Mesenchymal stem cell (in vitro differentiated cells and primary cell): ENCODE results near the gene NME3.
A peak's percentile ranks its signal among the peaks of the same experiment; 100 is the strongest.

Experiments
- DNase-seq: peaks from one replicate; pipeline ENCODE4 v3.0.0-alpha.2; 2013
- H2AFZ ChIP-seq: one replicate; pipeline ENCODE4 v1.6.1; 2013; ENCODE audit warnings: low read depth, mild to moderate bottlenecking, control low read depth, inconsistent platforms, low read length, moderate library complexity
- H2AK5ac ChIP-seq: 2 replicates; pipeline ENCODE4 v1.6.1; 2013; ENCODE audit warnings: low read length, moderate library complexity, mild to moderate bottlenecking, inconsistent platforms; ENCODE audit not compliant: severe bottlenecking
- H2BK120ac ChIP-seq: one replicate; pipeline ENCODE4 v1.6.1; 2013; ENCODE audit warnings: low read depth, mild to moderate bottlenecking, inconsistent platforms, low read length, moderate library complexity
- H2BK12ac ChIP-seq, 2 experiments: one replicate each; pipeline ENCODE4 v1.6.1; 2013; ENCODE audit warnings: inconsistent platforms in 2 of 2, low read length in 2 of 2, mild to moderate bottlenecking in 2 of 2, moderate library complexity in 2 of 2, control low read depth in 1 of 2
- H2BK15ac ChIP-seq: one replicate; pipeline ENCODE4 v1.6.1; 2013; ENCODE audit warnings: mild to moderate bottlenecking, low read depth, inconsistent platforms; ENCODE audit not compliant: poor library complexity, severe bottlenecking
- H2BK5ac ChIP-seq: 2 replicates; pipeline ENCODE4 v1.6.1; 2013; ENCODE audit warnings: low read depth, mild to moderate bottlenecking, low read length, control low read depth, inconsistent platforms; ENCODE audit not compliant: poor library complexity, severe bottlenecking
- H3K14ac ChIP-seq, 2 experiments: one replicate each; pipeline ENCODE4 v1.6.1; 2013; ENCODE audit warnings: inconsistent platforms in 2 of 2, low read length in 2 of 2, control low read depth in 1 of 2, mild to moderate bottlenecking in 1 of 2, moderate library complexity in 1 of 2
- H3K18ac ChIP-seq, 2 experiments: one replicate each; pipeline ENCODE4 v1.6.1; 2013; ENCODE audit warnings: inconsistent platforms in 2 of 2, low read length in 2 of 2, control low read depth in 1 of 2, low read depth in 1 of 2, mild to moderate bottlenecking in 1 of 2
- H3K23ac ChIP-seq, 2 experiments: one replicate each; pipeline ENCODE4 v1.6.1; 2013; ENCODE audit warnings: inconsistent platforms in 2 of 2, low read length in 2 of 2, mild to moderate bottlenecking in 2 of 2, moderate library complexity in 2 of 2, control low read depth in 1 of 2
- H3K27ac ChIP-seq: 2 replicates; pipeline ENCODE4 v1.5.1; 2013; ENCODE audit warnings: mild to moderate bottlenecking, moderate library complexity, low read length, control low read depth, inconsistent platforms; ENCODE audit not compliant: poor library complexity, severe bottlenecking
- H3K27me3 ChIP-seq, 2 experiments: 2 replicates each; pipeline versions ENCODE4 v1.6.1 to v1.7.0; 2013; ENCODE audit warnings: low read length in 2 of 2, mild to moderate bottlenecking in 2 of 2, moderate library complexity in 2 of 2, control low read depth in 1 of 2, inconsistent platforms in 1 of 2; ENCODE audit not compliant: control insufficient read depth in 1 of 2, insufficient read depth in 1 of 2
- H3K36me3 ChIP-seq, 2 experiments: 2 replicates each; pipeline versions ENCODE4 v1.6.1 to v1.7.0; 2013; ENCODE audit warnings: low read length in 2 of 2, control low read depth in 1 of 2, inconsistent platforms in 1 of 2, low read depth in 1 of 2, mild to moderate bottlenecking in 1 of 2; ENCODE audit not compliant: insufficient read depth in 2 of 2, control insufficient read depth in 1 of 2
- H3K4ac ChIP-seq, 2 experiments: one replicate each; pipeline ENCODE4 v1.6.1; 2013; ENCODE audit warnings: inconsistent platforms in 2 of 2, low read length in 2 of 2, mild to moderate bottlenecking in 2 of 2, moderate library complexity in 2 of 2, control low read depth in 1 of 2, low read depth in 1 of 2
- H3K4me1 ChIP-seq: 2 replicates; pipeline ENCODE4 v1.6.1; 2013; ENCODE audit warnings: low read depth, low read length, control low read depth; ENCODE audit not compliant: control insufficient read depth, insufficient read depth
- H3K4me2 ChIP-seq: 2 replicates; pipeline ENCODE4 v1.6.1; 2013; ENCODE audit warnings: low read length, mild to moderate bottlenecking, inconsistent platforms; ENCODE audit not compliant: poor library complexity, severe bottlenecking
- H3K4me3 ChIP-seq, 2 experiments: 2 replicates each; pipeline versions ENCODE4 v1.5.1 to v1.7.0; 2013; ENCODE audit warnings: low read length in 2 of 2, mild to moderate bottlenecking in 2 of 2, control low read depth in 1 of 2, low read depth in 1 of 2; ENCODE audit not compliant: insufficient read depth in 1 of 2
- H3K79me1 ChIP-seq: replicated peaks from 2 replicates; pipeline ENCODE4 v1.6.1; 2013; ENCODE audit warnings: mild to moderate bottlenecking, control low read depth, low read length, inconsistent platforms; ENCODE audit not compliant: poor library complexity, severe bottlenecking
- H3K9ac ChIP-seq: 2 replicates; pipeline ENCODE4 v1.7.0; 2013; ENCODE audit warnings: mild to moderate bottlenecking, low read length, moderate library complexity
- H3K9me3 ChIP-seq: 2 replicates; pipeline ENCODE4 v1.7.0; 2013; ENCODE audit warnings: mild to moderate bottlenecking, low read length; ENCODE audit not compliant: control insufficient read depth
- H4K8ac ChIP-seq: one replicate; pipeline ENCODE4 v1.6.1; 2013; ENCODE audit warnings: inconsistent platforms, mild to moderate bottlenecking, low read length, moderate library complexity
- H4K91ac ChIP-seq: one replicate; pipeline ENCODE4 v1.6.1; 2013; ENCODE audit warnings: mild to moderate bottlenecking, low read length, inconsistent platforms
- WGBS: methylation state at CpG from one replicate; pipeline ENCODE4 v1.1.7; 2013; ENCODE audit warnings: mixed read lengths; 5-methylcytosine and 5-hydroxymethylcytosine counted together

The NME3 gene

GRCh38 chr16:1782408-1783264 lies 11.3 kb upstream of the NME3 start, which contains the start of the genes NUBP2 and SPSB3:
Gene NUBP2, plus strand, starts transcription at chr16:1782960. Its CDS starts 61 bp downstream, at chr16:1783021.
Gene SPSB3, minus strand, starts transcription at chr16:1782571. Its CDS starts 1,088 bp downstream, at chr16:1781483.
- Histone ChIP-seq H3K27me3 (no peaks in the 10 kb centered on the region), H3K9me3 (no peaks in the 10 kb centered on the region), H4K91ac (peak within 1 kb of the TSS; percentile 14), H3K4me1 (peaks cover 36% of the 10 kb centered on the region), H3K79me1 (peaks cover 43% of the 10 kb centered on the region), H3K36me3 (peaks cover 36 to 63% of the 10 kb centered on the region in 2 experiments), H3K4me2 (peak within 1 kb of the TSS; percentile 93), H2AFZ (peak within 1 kb of the TSS; percentile 62), H2BK120ac (no peak within 1 kb of the TSS), H3K18ac (peak within 1 kb of the TSS; percentile 33 to 46), H3K14ac (peak within 1 kb of the TSS in 1 of 2 experiments; percentile 31), H3K23ac (no peak within 1 kb of the TSS), H4K8ac (peak within 1 kb of the TSS; percentile 48), H3K4ac (peak within 1 kb of the TSS; percentile 48 to 59), H2BK15ac (no peak within 1 kb of the TSS), H2AK5ac (no peak within 1 kb of the TSS), H3K27ac (no peak within 1 kb of the TSS), H2BK5ac (no peak within 1 kb of the TSS), H2BK12ac (no peak within 1 kb of the TSS), H3K4me3 (peak within 1 kb of the TSS; percentile 87 to 94), H3K9ac (peak within 1 kb of the TSS; percentile 90)
- DNase-seq = peak; percentile 100
- WGBS = under 1% methylated on average over 97 of the region's 102 CpGs

GRCh38 chr16:1781758-1782407 lies 10.5 kb upstream of the NME3 start:
- Histone ChIP-seq H3K18ac (peak overlapping the region; percentile 33 to 46), H3K27me3 (no peaks in the 10 kb centered on the region), H3K4me1 (peaks cover 42% of the 10 kb centered on the region), H3K9me3 (no peaks in the 10 kb centered on the region), H3K23ac (no peak overlapping the region), H2BK120ac (no peak overlapping the region), H2BK12ac (no peak overlapping the region), H2BK5ac (no peak overlapping the region), H3K9ac (peak overlapping the region; percentile 85), H2AK5ac (no peak overlapping the region), H3K27ac (no peak overlapping the region), H4K8ac (no peak overlapping the region), H2AFZ (peak overlapping the region; percentile 19), H4K91ac (no peak overlapping the region), H3K36me3 (peaks cover 40 to 63% of the 10 kb centered on the region in 2 experiments), H2BK15ac (no peak overlapping the region), H3K4me2 (peak overlapping the region; percentile 68), H3K14ac (no peak overlapping the region), H3K79me1 (peaks cover 40% of the 10 kb centered on the region), H3K4me3 (peak overlapping the region; percentile 81 to 87), H3K4ac (peak overlapping the region; percentile 28 to 32)
- 2% methylated on average over 59 of the region's 70 CpGs for WGBS
- peak; percentile 41 for DNase-seq

- H3K23ac ChIP-seq = no peak overlapping the region
- H2BK120ac ChIP-seq = no peak overlapping the region
- peak overlapping the region; percentile 81 to 87 for H3K4me3 ChIP-seq
- H2BK12ac ChIP-seq = no peak overlapping the region
- no peak overlapping the region for H2BK5ac ChIP-seq
- H3K4ac ChIP-seq = no peak overlapping the region
- H3K27me3 ChIP-seq = no peaks in the 10 kb centered on the region
- no peak overlapping the region for H2AFZ ChIP-seq
- no peak overlapping the region for H3K14ac ChIP-seq
- H3K9ac ChIP-seq = peak overlapping the region; percentile 85
- DNase-seq = no peak
- peaks cover 36% of the 10 kb centered on the region for H3K79me1 ChIP-seq
- WGBS = 81% methylated on average over 20 of the region's 20 CpGs
- no peak overlapping the region for H4K8ac ChIP-seq
- no peaks in the 10 kb centered on the region for H3K9me3 ChIP-seq
- peaks cover 42 to 63% of the 10 kb centered on the region in 2 experiments for H3K36me3 ChIP-seq
- no peak overlapping the region for H2AK5ac ChIP-seq
- H4K91ac ChIP-seq = no peak overlapping the region
- H3K4me2 ChIP-seq = peak overlapping the region; percentile 68
- H3K18ac ChIP-seq = no peak overlapping the region
- no peak overlapping the region for H3K27ac ChIP-seq
- no peak overlapping the region for H2BK15ac ChIP-seq
- peaks cover 40% of the 10 kb centered on the region for H3K4me1 ChIP-seq
Observed at GRCh38 chr16:1781254-1781653, 9.9 kb upstream of the NME3 start.

GRCh38 chr16:1780677-1781072 lies 9.3 kb upstream of the NME3 start:
- no peaks in the 10 kb centered on the region for H3K27me3 ChIP-seq
- peaks cover 37% of the 10 kb centered on the region for H3K79me1 ChIP-seq
- no peak for DNase-seq
- H3K4ac ChIP-seq = no peak overlapping the region
- H2BK120ac ChIP-seq = no peak overlapping the region
- peaks cover 43% of the 10 kb centered on the region for H3K4me1 ChIP-seq
- peak overlapping the region in 1 of 2 experiments; percentile 87 for H3K4me3 ChIP-seq
- 88% methylated on average over 6 of the region's 6 CpGs for whole genome bisulfite sequencing
- peaks cover 47 to 63% of the 10 kb centered on the region in 2 experiments for H3K36me3 ChIP-seq
- no peak overlapping the region for H2AFZ ChIP-seq
- H4K91ac ChIP-seq = no peak overlapping the region
- no peak overlapping the region for H4K8ac ChIP-seq
- no peak overlapping the region for H2BK12ac ChIP-seq
- H3K9me3 ChIP-seq = no peaks in the 10 kb centered on the region
- no peak overlapping the region for H2BK5ac ChIP-seq
- H2BK15ac ChIP-seq = no peak overlapping the region
- no peak overlapping the region for H2AK5ac ChIP-seq
- H3K4me2 ChIP-seq = no peak overlapping the region
- H3K23ac ChIP-seq = no peak overlapping the region
- peak overlapping the region; percentile 85 for H3K9ac ChIP-seq
- H3K27ac ChIP-seq = no peak overlapping the region
- no peak overlapping the region for H3K18ac ChIP-seq
- H3K14ac ChIP-seq = no peak overlapping the region
